Stimulated activated CD4-positive, alpha-beta T cell treated with anti-CD3 and anti-CD28 coated beads, TNF-alpha, amount 100 ng/mL, for 24 hours (primary cell): ENCODE measurements around the gene PXMP4.
"Not testable (repeated sequence)": the region's sequence is repeated elsewhere in the genome, so short reads cannot be mapped to it uniquely, and the experiment has no call there.

ENCODE experiments used
- DNase-seq, 3 experiments: peaks; one replicate each; pipeline ENCODE4 v3.0.0-alpha.2; 2020; ENCODE audit warnings: low read depth in 3 of 3

Gene PXMP4

GRCh38 chr20:33703498-33704137 lies 16.5 kb downstream of the PXMP4 start:
- no peak for DNase-seq

GRCh38 chr20:33702861-33703260 lies 17.2 kb downstream of the PXMP4 start:
- no peak for DNase-seq

- no peak for DNase-seq
These were observed 18.3 kb downstream of the PXMP4 start for GRCh38 chr20:33701629-33702450.

GRCh38 chr20:33700696-33701441 lies 19.2 kb downstream of the PXMP4 start:
- DNase-seq, result not testable (repeated sequence)

GRCh38 chr20:33698966-33699365 lies 21.1 kb downstream of the PXMP4 start:
- not testable (repeated sequence) for DNase-seq

- no peak for DNase-seq
These were observed 23.0 kb downstream of the PXMP4 start for GRCh38 chr20:33697129-33697528.

GRCh38 chr20:33696448-33696847 lies 23.7 kb downstream of the PXMP4 start:
- no peak for DNase-seq

GRCh38 chr20:33694639-33695012 lies 25.5 kb downstream of the PXMP4 start:
- no peak for DNase-seq

GRCh38 chr20:33693741-33694638 lies 26.1 kb downstream of the PXMP4 start:
- DNase-seq, result no peak

GRCh38 chr20:33693289-33693688 lies 26.8 kb downstream of the PXMP4 start:
- no peak for DNase-seq

- no peak for DNase-seq
These were observed 30.1 kb downstream of the PXMP4 start for GRCh38 chr20:33689973-33690372.

- no peak for DNase-seq
These were observed 30.6 kb downstream of the PXMP4 start for GRCh38 chr20:33689493-33689892.

- no peak for DNase-seq
These were observed 31.1 kb downstream of the PXMP4 start for GRCh38 chr20:33688938-33689424.

GRCh38 chr20:33687993-33688937 lies 31.8 kb downstream of the PXMP4 start:
- DNase-seq, result no peak

GRCh38 chr20:33687370-33687915 lies 32.7 kb downstream of the PXMP4 start:
- no peak for DNase-seq

GRCh38 chr20:33686984-33687366 lies 33.1 kb downstream of the PXMP4 start:
- DNase-seq, result no peak

GRCh38 chr20:33686100-33686983 lies 33.8 kb downstream of the PXMP4 start, which contains the start of gene E2F1:
TSS of gene E2F1 (minus strand) at chr20:33686385. CDS start at chr20:33686264, 121 bp downstream.
- peak; percentile 87 to 97 (median 93) for DNase-seq

- DNase-seq, result peak; percentile 29 to 80 (median 57)
These were observed 34.6 kb downstream of the PXMP4 start for GRCh38 chr20:33685328-33686099.
